HepG2 (cell line): ENCODE measurements around the gene EXOC3L4. TPM values are rescaled to one million over a fixed set of nuclear protein-coding genes. Genes with fewer than 3 reads are reported as not detected.

ENCODE experiments used
- HIVEP1 ChIP-seq: sonication (generic); formaldehyde crosslinking; IDR thresholded peaks from 2 replicates; pipeline ENCODE4 v1.4.0; 2020; ENCODE audit warnings: mild to moderate bottlenecking, missing genetic modification reagents
- HNRNPH1 ChIP-seq: fragments of 200-400 bp; formaldehyde crosslinking; optimal IDR thresholded peaks from 2 replicates; pipeline ENCODE3; 2017; ENCODE audit warnings: mild to moderate bottlenecking, low read depth, low read length
- ONECUT2 ChIP-seq: sonication (generic); formaldehyde crosslinking; IDR thresholded peaks from 2 replicates; pipeline ENCODE4 v1.4.0; 2020; ENCODE audit warnings: missing genetic modification reagents
- POLR2AphosphoS5 ChIP-seq: IDR thresholded peaks from 2 replicates; pipeline ENCODE4 v1.6.1; 2012; ENCODE audit warnings: low read depth, low read length
- TOPORS ChIP-seq: sonication (generic); formaldehyde crosslinking; IDR thresholded peaks from 2 replicates; pipeline ENCODE4 v1.8.0; 2023; ENCODE audit warnings: mild to moderate bottlenecking, missing genetic modification reagents
- TSC22D2 ChIP-seq: sonication (generic); formaldehyde crosslinking; IDR thresholded peaks from 2 replicates; pipeline ENCODE4 v1.5.1; 2020; ENCODE audit warnings: missing genetic modification reagents, mild to moderate bottlenecking, borderline replicate concordance
- ZBTB40 ChIP-seq, 2 experiments: fragments of 450-650 bp in 1 of 2; sonication (generic) in 1 of 2; formaldehyde crosslinking in 1 of 2; IDR thresholded peaks; 2 replicates each; pipeline versions ENCODE4 v1.6.1 to v1.8.0; 2016 to 2022; ENCODE audit warnings: antibody characterized with exemption in 1 of 2, mild to moderate bottlenecking in 1 of 2, missing genetic modification reagents in 1 of 2
- ZNF317 ChIP-seq: sonication (generic); formaldehyde crosslinking; IDR thresholded peaks from 2 replicates; pipeline ENCODE4 v1.5.0; 2020; ENCODE audit warnings: mild to moderate bottlenecking, missing genetic modification reagents
- ZNF614 ChIP-seq: IDR thresholded peaks from 2 replicates; pipeline ENCODE4 v1.6.1; 2018; ENCODE audit warnings: missing biosample characterization, missing genetic modification reagents, inconsistent platforms, borderline replicate concordance
- ZSCAN30 ChIP-seq: sonication (generic); formaldehyde crosslinking; IDR thresholded peaks from 2 replicates; pipeline ENCODE4 v1.5.0; 2020; ENCODE audit warnings: mild to moderate bottlenecking, missing genetic modification reagents
- polyA plus RNA-seq, 8 experiments: library from polyadenylated mRNA; depleted of rRNA in 3 of 8; stranded (reverse) in 7 of 8; unstranded in 1 of 8; fragments of >200 nt; fragmentation: Illumina TruSeq in 4 of 8; extraction: Trizol in 4 of 8; gene quantifications; 2 replicates each; pipeline versions ENCODE4 v1.2.1 to v1.2.3, GENCODE V29; 2011 to 2016; ENCODE audit warnings: low read depth in 4 of 8, missing spikeins in 1 of 8, mixed read lengths in 1 of 8; ENCODE audit not compliant: insufficient read depth in 1 of 8
- total RNA-seq, 5 experiments: library from RNA; depleted of rRNA; stranded (reverse); fragments of >200 nt; fragmentation: Illumina TruSeq; extraction: Trizol; gene quantifications; 2 replicates each; pipeline ENCODE4 v1.2.3, GENCODE V29; 2016; ENCODE audit warnings: low read depth in 1 of 5
- TF ChIP-seq, protein P1 (sequence below), 2 experiments: IDR thresholded peaks; 2 replicates each; pipeline ENCODE4 v1.6.1; 2011 to 2012; ENCODE audit warnings: low read length in 2 of 2, borderline replicate concordance in 1 of 2, low read depth in 1 of 2, mild to moderate bottlenecking in 1 of 2, moderate library complexity in 1 of 2
- TF ChIP-seq, protein P2 (sequence below): sonication (generic); formaldehyde crosslinking; IDR thresholded peaks from 2 replicates; pipeline ENCODE4 v1.5.1; 2020; ENCODE audit warnings: missing genetic modification reagents, mild to moderate bottlenecking, borderline replicate concordance

EXOC3L4 gene
- total and polyA plus RNA-seq, 2 of the 13 experiments (the other 11 are each of a cell fraction or from before 2014, with no cell fraction given), result 11.8 to 27.0 TPM

- no peak for TF ChIP-seq ZBTB40 (IDR thresholded peaks at IDR 0.05)
- TF ChIP-seq ZBTB40 (CRISPR knock-in tag; IDR thresholded peaks at IDR 0.05), result peak; percentile 40
- no peak for TF ChIP-seq HNRNPH1
- no peak for TF ChIP-seq ONECUT2 (CRISPR knock-in tag)
- peak; percentile 81; the same call in 1 of the 2 replicates for TF ChIP-seq ZNF317 (CRISPR knock-in tag)
- TF ChIP-seq TOPORS (CRISPR knock-in tag), result peak; percentile 42; the same call in 1 of the 2 replicates
- TF ChIP-seq TSC22D2 (CRISPR knock-in tag), result peak; percentile 18; the same call in 1 of the 2 replicates
- TF ChIP-seq, protein P1, sequence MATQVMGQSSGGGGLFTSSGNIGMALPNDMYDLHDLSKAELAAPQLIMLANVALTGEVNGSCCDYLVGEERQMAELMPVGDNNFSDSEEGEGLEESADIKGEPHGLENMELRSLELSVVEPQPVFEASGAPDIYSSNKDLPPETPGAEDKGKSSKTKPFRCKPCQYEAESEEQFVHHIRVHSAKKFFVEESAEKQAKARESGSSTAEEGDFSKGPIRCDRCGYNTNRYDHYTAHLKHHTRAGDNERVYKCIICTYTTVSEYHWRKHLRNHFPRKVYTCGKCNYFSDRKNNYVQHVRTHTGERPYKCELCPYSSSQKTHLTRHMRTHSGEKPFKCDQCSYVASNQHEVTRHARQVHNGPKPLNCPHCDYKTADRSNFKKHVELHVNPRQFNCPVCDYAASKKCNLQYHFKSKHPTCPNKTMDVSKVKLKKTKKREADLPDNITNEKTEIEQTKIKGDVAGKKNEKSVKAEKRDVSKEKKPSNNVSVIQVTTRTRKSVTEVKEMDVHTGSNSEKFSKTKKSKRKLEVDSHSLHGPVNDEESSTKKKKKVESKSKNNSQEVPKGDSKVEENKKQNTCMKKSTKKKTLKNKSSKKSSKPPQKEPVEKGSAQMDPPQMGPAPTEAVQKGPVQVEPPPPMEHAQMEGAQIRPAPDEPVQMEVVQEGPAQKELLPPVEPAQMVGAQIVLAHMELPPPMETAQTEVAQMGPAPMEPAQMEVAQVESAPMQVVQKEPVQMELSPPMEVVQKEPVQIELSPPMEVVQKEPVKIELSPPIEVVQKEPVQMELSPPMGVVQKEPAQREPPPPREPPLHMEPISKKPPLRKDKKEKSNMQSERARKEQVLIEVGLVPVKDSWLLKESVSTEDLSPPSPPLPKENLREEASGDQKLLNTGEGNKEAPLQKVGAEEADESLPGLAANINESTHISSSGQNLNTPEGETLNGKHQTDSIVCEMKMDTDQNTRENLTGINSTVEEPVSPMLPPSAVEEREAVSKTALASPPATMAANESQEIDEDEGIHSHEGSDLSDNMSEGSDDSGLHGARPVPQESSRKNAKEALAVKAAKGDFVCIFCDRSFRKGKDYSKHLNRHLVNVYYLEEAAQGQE (IDR thresholded peaks at IDR 0.05; ENCODE audit: borderline replicate concordance in 1 of 2, low read depth in 1 of 2, low read length in 2 of 2), result no peak
- TF ChIP-seq HIVEP1 (CRISPR knock-in tag), result no peak
- TF ChIP-seq ZSCAN30, result no peak
- TF ChIP-seq POLR2AphosphoS5, result peak; percentile 79
- TF ChIP-seq, protein P2, sequence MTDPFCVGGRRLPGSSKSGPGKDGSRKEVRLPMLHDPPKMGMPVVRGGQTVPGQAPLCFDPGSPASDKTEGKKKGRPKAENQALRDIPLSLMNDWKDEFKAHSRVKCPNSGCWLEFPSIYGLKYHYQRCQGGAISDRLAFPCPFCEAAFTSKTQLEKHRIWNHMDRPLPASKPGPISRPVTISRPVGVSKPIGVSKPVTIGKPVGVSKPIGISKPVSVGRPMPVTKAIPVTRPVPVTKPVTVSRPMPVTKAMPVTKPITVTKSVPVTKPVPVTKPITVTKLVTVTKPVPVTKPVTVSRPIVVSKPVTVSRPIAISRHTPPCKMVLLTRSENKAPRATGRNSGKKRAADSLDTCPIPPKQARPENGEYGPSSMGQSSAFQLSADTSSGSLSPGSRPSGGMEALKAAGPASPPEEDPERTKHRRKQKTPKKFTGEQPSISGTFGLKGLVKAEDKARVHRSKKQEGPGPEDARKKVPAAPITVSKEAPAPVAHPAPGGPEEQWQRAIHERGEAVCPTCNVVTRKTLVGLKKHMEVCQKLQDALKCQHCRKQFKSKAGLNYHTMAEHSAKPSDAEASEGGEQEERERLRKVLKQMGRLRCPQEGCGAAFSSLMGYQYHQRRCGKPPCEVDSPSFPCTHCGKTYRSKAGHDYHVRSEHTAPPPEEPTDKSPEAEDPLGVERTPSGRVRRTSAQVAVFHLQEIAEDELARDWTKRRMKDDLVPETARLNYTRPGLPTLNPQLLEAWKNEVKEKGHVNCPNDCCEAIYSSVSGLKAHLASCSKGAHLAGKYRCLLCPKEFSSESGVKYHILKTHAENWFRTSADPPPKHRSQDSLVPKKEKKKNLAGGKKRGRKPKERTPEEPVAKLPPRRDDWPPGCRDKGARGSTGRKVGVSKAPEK (CRISPR knock-in tag), result 0 out of 2 replicates have a peak, but pooled peaks have one; percentile 46
- no peak for TF ChIP-seq ZNF614 (CRISPR knock-in tag)
These were observed at the start of gene EXOC3L4 (continued) for GRCh38 chr14:103094406-103095209.
